SK-N-SH treated with all-trans-retinoic acid at 6 μM for 48 hours (cell line): ENCODE measurements around the gene CD52.
A peak's percentile ranks its signal among the peaks of the same experiment; 100 is the strongest.

Source experiments
- ATAC-seq: fragments of 200-7000 bp; cut with Tn5 transposase; 3 replicates; pipeline ENCODE4 v1.9.1; 2020; ENCODE audit warnings: mild to moderate bottlenecking, moderate library complexity
- ARNTL ChIP-seq: fragments of 450-650 bp; formaldehyde crosslinking; IDR thresholded peaks from 2 replicates; pipeline ENCODE4 v1.5.0; 2020; ENCODE audit warnings: low read depth, mild to moderate bottlenecking, moderate library complexity, borderline replicate concordance
- BACH2 ChIP-seq: fragments of 250-450 bp; sonication (Bioruptor Pico); IDR thresholded peaks from 2 replicates; pipeline ENCODE4 v1.9.0; 2021; ENCODE audit warnings: mild to moderate bottlenecking, borderline replicate concordance
- CREB5 ChIP-seq: fragments of 250-450 bp; sonication (Bioruptor Pico); IDR thresholded peaks from 2 replicates; pipeline ENCODE4 v1.5.1; 2020; ENCODE audit warnings: low read depth, mild to moderate bottlenecking, moderate library complexity
- CSDC2 ChIP-seq: fragments of 250-450 bp; sonication (Bioruptor Pico); IDR thresholded peaks from 2 replicates; pipeline ENCODE4 v1.5.0; 2020; ENCODE audit warnings: mild to moderate bottlenecking, moderate library complexity
- ESRRG ChIP-seq: fragments of 250-450 bp; sonication (Bioruptor Pico); IDR thresholded peaks from 2 replicates; pipeline ENCODE4 v1.6.1; 2021; ENCODE audit warnings: mild to moderate bottlenecking
- GLIS3 ChIP-seq: fragments of 250-450 bp; sonication (Bioruptor Pico); IDR thresholded peaks from 2 replicates; pipeline ENCODE4 v1.5.0; 2020; ENCODE audit warnings: mild to moderate bottlenecking, moderate library complexity
- ISL1 ChIP-seq: fragments of 250-450 bp; sonication (Bioruptor Pico); IDR thresholded peaks from 2 replicates; pipeline ENCODE4 v2.1.2; 2022; ENCODE audit warnings: mild to moderate bottlenecking, moderate library complexity
- OSR1 ChIP-seq: fragments of 250-450 bp; sonication (Bioruptor Pico); IDR thresholded peaks from 2 replicates; pipeline ENCODE4 v1.8.0; 2022; ENCODE audit warnings: moderate library complexity, mild to moderate bottlenecking, inconsistent platforms
- PPARA ChIP-seq: fragments of 250-450 bp; sonication (Bioruptor Pico); IDR thresholded peaks from 2 replicates; pipeline ENCODE4 v1.5.0; 2020; ENCODE audit warnings: mild to moderate bottlenecking, borderline replicate concordance
- RARB ChIP-seq: fragments of 250-450 bp; sonication (Bioruptor Pico); IDR thresholded peaks from 2 replicates; pipeline ENCODE4 v1.8.0; 2021; ENCODE audit warnings: mild to moderate bottlenecking, moderate library complexity
- SNAI2 ChIP-seq: fragments of 250-450 bp; sonication (Bioruptor Pico); IDR thresholded peaks from 2 replicates; pipeline ENCODE4 v1.5.0; 2020; ENCODE audit warnings: mild to moderate bottlenecking, moderate library complexity
- TCF4 ChIP-seq: fragments of 250-450 bp; sonication (Bioruptor Pico); IDR thresholded peaks from 2 replicates; pipeline ENCODE4 v1.8.0; 2021; ENCODE audit warnings: mild to moderate bottlenecking, moderate library complexity, borderline replicate concordance
- TOX ChIP-seq: fragments of 250-450 bp; sonication (Bioruptor Pico); IDR thresholded peaks from 2 replicates; pipeline ENCODE4 v1.8.0; 2021; ENCODE audit warnings: mild to moderate bottlenecking, moderate library complexity, borderline replicate concordance
- TSHZ2 ChIP-seq: fragments of 250-450 bp; sonication (Bioruptor Pico); IDR thresholded peaks from 2 replicates; pipeline ENCODE4 v1.5.0; 2020; ENCODE audit warnings: mild to moderate bottlenecking, moderate library complexity
- ZC3H10 ChIP-seq: fragments of 250-450 bp; sonication (Bioruptor Pico); IDR thresholded peaks from 2 replicates; pipeline ENCODE4 v1.5.1; 2021; ENCODE audit warnings: mild to moderate bottlenecking, moderate library complexity
- ZFP3 ChIP-seq: fragments of 250-450 bp; sonication (Bioruptor Pico); IDR thresholded peaks from 2 replicates; pipeline ENCODE4 v1.5.0; 2020; ENCODE audit warnings: mild to moderate bottlenecking, moderate library complexity
- ZFP30 ChIP-seq: fragments of 450-650 bp; formaldehyde crosslinking; IDR thresholded peaks from 2 replicates; pipeline ENCODE4 v1.5.0; 2022; ENCODE audit warnings: mild to moderate bottlenecking, moderate library complexity
- ZNF565 ChIP-seq: fragments of 450-650 bp; formaldehyde crosslinking; conservative IDR thresholded peaks from 2 replicates; pipeline ENCODE4 v1.5.0; 2020; ENCODE audit warnings: low read depth, mild to moderate bottlenecking, moderate library complexity
- ZNF8 ChIP-seq: fragments of 450-650 bp; formaldehyde crosslinking; IDR thresholded peaks from 2 replicates; pipeline ENCODE4 v1.5.0; 2020; ENCODE audit warnings: mild to moderate bottlenecking, moderate library complexity
- TF ChIP-seq, protein P1 (sequence below): fragments of 250-450 bp; sonication (Bioruptor Pico); IDR thresholded peaks from 2 replicates; pipeline ENCODE4 v1.5.1; 2021; ENCODE audit warnings: mild to moderate bottlenecking, moderate library complexity
- TF ChIP-seq, protein P2 (sequence below): fragments of 250-450 bp; sonication (Bioruptor Pico); IDR thresholded peaks from 2 replicates; pipeline ENCODE4 v1.8.0; 2021; ENCODE audit warnings: low read depth, mild to moderate bottlenecking, moderate library complexity, borderline replicate concordance
- TF ChIP-seq, protein P3 (sequence below): fragments of 250-450 bp; sonication (Bioruptor Pico); IDR thresholded peaks from 2 replicates; pipeline ENCODE4 v1.8.0; 2020; ENCODE audit warnings: mild to moderate bottlenecking, moderate library complexity, borderline replicate concordance

Gene CD52

GRCh38 chr1:26362331-26362730 is 44.6 kb downstream of the CD52 start:
- TF ChIP-seq, protein P1, sequence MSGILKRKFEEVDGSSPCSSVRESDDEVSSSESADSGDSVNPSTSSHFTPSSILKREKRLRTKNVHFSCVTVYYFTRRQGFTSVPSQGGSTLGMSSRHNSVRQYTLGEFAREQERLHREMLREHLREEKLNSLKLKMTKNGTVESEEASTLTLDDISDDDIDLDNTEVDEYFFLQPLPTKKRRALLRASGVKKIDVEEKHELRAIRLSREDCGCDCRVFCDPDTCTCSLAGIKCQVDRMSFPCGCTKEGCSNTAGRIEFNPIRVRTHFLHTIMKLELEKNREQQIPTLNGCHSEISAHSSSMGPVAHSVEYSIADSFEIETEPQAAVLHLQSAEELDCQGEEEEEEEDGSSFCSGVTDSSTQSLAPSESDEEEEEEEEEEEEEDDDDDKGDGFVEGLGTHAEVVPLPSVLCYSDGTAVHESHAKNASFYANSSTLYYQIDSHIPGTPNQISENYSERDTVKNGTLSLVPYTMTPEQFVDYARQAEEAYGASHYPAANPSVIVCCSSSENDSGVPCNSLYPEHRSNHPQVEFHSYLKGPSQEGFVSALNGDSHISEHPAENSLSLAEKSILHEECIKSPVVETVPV (CRISPR knock-in tag) = no peak
- no peak for TF ChIP-seq SNAI2 (CRISPR knock-in tag)
- no peak for TF ChIP-seq PPARA (CRISPR knock-in tag)
- TF ChIP-seq ZFP3 (CRISPR knock-in tag) = no peak
- no peak for TF ChIP-seq TCF4 (CRISPR knock-in tag)
- no peak for TF ChIP-seq TSHZ2 (CRISPR knock-in tag)
- TF ChIP-seq ESRRG (CRISPR knock-in tag) = no peak
- no peak for TF ChIP-seq CSDC2
- no peak for TF ChIP-seq BACH2 (CRISPR knock-in tag)
- TF ChIP-seq ISL1 (CRISPR knock-in tag) = no peak
- TF ChIP-seq CREB5 = no peak
- no peak for TF ChIP-seq ZNF8 (CRISPR knock-in tag)
- TF ChIP-seq ZFP30 (CRISPR knock-in tag) = no peak
- TF ChIP-seq, protein P2, sequence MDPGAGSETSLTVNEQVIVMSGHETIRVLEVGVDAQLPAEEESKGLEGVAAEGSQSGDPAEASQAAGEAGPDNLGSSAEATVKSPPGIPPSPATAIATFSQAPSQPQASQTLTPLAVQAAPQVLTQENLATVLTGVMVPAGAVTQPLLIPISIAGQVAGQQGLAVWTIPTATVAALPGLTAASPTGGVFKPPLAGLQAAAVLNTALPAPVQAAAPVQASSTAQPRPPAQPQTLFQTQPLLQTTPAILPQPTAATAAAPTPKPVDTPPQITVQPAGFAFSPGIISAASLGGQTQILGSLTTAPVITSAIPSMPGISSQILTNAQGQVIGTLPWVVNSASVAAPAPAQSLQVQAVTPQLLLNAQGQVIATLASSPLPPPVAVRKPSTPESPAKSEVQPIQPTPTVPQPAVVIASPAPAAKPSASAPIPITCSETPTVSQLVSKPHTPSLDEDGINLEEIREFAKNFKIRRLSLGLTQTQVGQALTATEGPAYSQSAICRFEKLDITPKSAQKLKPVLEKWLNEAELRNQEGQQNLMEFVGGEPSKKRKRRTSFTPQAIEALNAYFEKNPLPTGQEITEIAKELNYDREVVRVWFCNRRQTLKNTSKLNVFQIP = no peak
- TF ChIP-seq, protein P3, sequence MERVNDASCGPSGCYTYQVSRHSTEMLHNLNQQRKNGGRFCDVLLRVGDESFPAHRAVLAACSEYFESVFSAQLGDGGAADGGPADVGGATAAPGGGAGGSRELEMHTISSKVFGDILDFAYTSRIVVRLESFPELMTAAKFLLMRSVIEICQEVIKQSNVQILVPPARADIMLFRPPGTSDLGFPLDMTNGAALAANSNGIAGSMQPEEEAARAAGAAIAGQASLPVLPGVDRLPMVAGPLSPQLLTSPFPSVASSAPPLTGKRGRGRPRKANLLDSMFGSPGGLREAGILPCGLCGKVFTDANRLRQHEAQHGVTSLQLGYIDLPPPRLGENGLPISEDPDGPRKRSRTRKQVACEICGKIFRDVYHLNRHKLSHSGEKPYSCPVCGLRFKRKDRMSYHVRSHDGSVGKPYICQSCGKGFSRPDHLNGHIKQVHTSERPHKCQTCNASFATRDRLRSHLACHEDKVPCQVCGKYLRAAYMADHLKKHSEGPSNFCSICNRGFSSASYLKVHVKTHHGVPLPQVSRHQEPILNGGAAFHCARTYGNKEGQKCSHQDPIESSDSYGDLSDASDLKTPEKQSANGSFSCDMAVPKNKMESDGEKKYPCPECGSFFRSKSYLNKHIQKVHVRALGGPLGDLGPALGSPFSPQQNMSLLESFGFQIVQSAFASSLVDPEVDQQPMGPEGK (CRISPR knock-in tag) = no peak
- no peak for TF ChIP-seq ZNF565 (CRISPR knock-in tag)
- TF ChIP-seq OSR1 (CRISPR knock-in tag) = no peak
- TF ChIP-seq ARNTL (CRISPR knock-in tag) = no peak
- no peak for TF ChIP-seq GLIS3 (CRISPR knock-in tag)
- TF ChIP-seq ZC3H10 (CRISPR knock-in tag) = no peak
- no peak for ATAC-seq

DNA sequence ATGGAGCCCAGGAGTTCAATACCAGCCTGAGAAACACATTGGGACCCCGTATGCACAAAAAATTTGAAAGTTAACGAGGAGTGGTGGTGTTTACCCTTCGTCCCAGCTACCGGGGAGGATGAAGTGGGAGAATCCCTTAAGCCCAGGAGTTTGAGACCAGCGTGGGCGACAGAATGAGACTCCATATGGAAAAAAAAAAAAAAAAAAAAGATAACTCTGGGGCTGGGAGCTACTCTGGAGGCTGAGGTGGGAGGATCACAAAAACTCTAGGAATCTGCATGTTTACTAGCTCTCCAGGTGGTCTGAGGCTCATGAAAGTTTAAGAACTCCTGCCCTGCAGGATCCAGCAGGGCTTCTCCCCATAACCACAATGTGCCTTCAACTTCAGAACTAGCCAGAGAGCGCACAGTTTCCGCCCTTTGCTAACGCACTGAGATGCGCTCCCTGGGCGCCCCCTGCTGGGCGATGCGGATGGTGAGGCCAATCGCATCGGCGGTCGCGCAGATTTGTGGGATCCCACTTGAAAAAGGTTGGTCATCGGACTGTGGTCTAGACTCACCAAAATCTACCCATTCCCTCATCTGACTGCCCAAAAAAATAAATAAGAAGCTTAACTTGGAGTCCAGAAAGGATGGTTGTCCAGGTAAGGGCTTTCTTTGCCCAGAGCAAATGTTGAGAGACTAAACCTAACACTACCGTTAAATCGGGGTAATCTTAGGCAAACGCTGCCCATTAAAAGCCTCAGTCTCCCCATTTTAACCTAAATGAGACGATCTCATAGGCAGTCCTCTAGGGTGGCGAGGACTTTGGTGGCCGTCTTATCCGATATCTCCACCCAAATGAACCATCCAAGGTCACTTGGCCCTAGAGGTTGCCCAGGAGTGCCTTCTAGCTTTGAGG is 46.0 kb downstream of the CD52 start:
- ATAC-seq = peak; percentile 90
- TF ChIP-seq ISL1 (CRISPR knock-in tag) = no peak
- TF ChIP-seq, protein P1 (CRISPR knock-in tag) = no peak
- no peak for TF ChIP-seq TOX
- no peak for TF ChIP-seq ZFP30 (CRISPR knock-in tag)
- no peak for TF ChIP-seq ARNTL (CRISPR knock-in tag)
- TF ChIP-seq SNAI2 (CRISPR knock-in tag) = no peak
- no peak for TF ChIP-seq PPARA (CRISPR knock-in tag)
- TF ChIP-seq ZC3H10 (CRISPR knock-in tag) = no peak
- no peak for TF ChIP-seq ESRRG (CRISPR knock-in tag)
- TF ChIP-seq ZFP3 (CRISPR knock-in tag) = no peak
- TF ChIP-seq TCF4 (CRISPR knock-in tag) = no peak
- no peak for TF ChIP-seq GLIS3 (CRISPR knock-in tag)
- no peak for TF ChIP-seq CREB5
- TF ChIP-seq, protein P2 = no peak
- TF ChIP-seq ZNF8 (CRISPR knock-in tag) = no peak
- TF ChIP-seq RARB = no peak
- TF ChIP-seq ZNF565 (CRISPR knock-in tag) = no peak
